ENCODE results near the gene ZBTB37.
"Not testable (repeated sequence)": the region's sequence is repeated elsewhere in the genome, so short reads cannot be mapped to it uniquely, and the experiment has no call there.

ZBTB37 gene

DNA sequence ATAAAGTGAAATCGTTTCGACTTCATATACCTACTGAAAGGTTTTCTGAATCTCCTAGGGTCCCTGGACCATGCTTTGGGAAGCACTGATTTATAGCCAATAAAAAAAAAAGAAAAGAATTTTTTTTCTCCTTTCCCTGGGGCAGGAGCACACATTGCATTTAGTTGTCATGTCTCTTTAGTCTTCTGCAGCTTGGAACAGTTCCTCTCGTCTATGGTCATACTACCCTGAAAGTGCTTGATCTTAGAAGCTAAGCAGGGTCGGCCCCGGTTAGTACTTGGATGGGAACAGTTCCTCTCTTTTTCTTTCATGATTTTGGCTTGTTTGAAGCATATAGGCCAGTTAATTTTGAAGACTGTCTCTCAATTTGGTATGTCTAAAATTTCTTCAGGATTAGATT, 52.7 kb downstream of the ZBTB37 start:
- DNase-seq, result no peak
- H3K27me3 ChIP-seq, result no peaks in the 10 kb centered on the region
- H3K9me3 ChIP-seq, result no peaks in the 10 kb centered on the region
- H3K36me3 ChIP-seq, result no peaks in the 10 kb centered on the region
- no peak overlapping the region for H3K27ac ChIP-seq
- intact Hi-C loops (cut with DNase I; ENCODE audit: low total_unique reads), result no loop called here
- H3K4me3 ChIP-seq, result no peak overlapping the region
- H3K4me1 ChIP-seq, result no peaks in the 10 kb centered on the region
- TF ChIP-seq, protein P1, sequence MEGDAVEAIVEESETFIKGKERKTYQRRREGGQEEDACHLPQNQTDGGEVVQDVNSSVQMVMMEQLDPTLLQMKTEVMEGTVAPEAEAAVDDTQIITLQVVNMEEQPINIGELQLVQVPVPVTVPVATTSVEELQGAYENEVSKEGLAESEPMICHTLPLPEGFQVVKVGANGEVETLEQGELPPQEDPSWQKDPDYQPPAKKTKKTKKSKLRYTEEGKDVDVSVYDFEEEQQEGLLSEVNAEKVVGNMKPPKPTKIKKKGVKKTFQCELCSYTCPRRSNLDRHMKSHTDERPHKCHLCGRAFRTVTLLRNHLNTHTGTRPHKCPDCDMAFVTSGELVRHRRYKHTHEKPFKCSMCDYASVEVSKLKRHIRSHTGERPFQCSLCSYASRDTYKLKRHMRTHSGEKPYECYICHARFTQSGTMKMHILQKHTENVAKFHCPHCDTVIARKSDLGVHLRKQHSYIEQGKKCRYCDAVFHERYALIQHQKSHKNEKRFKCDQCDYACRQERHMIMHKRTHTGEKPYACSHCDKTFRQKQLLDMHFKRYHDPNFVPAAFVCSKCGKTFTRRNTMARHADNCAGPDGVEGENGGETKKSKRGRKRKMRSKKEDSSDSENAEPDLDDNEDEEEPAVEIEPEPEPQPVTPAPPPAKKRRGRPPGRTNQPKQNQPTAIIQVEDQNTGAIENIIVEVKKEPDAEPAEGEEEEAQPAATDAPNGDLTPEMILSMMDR (IDR thresholded peaks at IDR 0.05), result no peak

DNA sequence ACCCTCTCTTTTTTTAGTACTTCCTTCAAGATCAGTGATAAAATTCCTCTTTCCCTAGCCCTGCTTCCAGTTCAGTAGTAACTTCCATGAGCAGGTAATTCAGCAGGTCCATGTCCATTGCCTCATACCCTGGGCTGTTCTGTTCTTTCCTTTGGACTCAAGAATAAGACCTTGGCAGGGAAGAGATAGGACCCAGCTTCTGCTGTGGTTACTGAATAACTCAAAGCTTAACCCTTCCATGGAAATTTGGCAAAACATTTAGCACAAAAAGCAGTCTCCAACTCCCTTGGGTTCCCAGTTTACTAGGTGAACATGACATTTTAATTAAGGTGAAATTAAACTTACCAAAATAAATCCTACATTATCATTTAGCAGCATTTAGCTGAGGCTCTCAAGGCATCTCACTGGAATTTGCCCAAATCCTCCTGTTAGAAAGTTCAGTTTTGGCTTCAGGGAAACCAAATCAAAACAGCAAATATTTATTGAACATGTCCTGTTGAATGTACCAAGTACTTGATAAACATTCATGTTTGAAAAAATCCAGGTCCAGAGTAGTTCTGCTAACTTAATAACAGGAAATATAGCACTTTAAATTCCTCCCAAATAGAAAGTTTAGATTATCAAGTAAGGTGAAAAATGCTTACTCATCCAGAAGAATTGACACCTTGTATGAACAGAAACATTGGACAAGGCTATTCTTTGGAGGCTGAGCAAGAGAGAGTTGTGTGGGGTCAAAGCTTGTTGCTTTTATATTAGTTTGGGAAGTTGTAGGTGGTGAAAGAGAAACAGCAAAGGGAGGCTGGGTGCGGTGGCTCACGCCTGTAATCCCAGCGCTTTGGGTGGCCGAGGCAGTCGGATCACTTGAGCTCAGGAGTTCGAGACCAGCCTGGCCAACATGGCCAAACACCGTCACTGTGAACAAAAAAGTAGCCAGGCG, 57.4 kb downstream of the ZBTB37 start:
- Histone ChIP-seq H3K4me1 (no peaks in the 10 kb centered on the region), H3K9me3 (no peaks in the 10 kb centered on the region), H3K4me3 (no peak overlapping the region), H3K36me3 (peaks cover 0 to 4% (median 0%) of the 10 kb centered on the region in 3 donors), H3K27me3 (no peaks in the 10 kb centered on the region), H3K27ac (no peak overlapping the region)
- intact Hi-C loops (cut with DNase I; ENCODE audit: low total_unique reads), result no loop called here
- no peak for DNase-seq
- TF ChIP-seq, protein P1 (IDR thresholded peaks at IDR 0.05), result no peak

DNA sequence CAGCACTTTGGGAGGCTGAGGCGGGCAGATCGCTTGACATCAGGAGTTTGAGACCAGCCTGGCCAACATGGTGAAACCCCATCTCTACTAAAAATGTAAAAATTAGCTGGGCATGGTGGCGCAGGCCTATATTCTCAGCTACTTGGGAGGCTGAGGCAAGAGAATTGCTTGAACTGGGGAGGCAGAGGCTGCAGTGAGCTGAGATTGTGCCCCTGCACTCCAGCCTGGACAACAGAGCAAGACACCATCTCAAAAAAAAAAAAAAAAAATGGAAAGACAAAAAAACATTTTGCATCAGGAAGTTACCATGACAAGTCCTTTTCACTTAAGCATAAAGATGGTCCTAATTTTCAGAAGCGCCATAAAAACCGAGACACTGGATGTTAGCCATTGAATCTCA, 62.4 kb downstream of the ZBTB37 start:
- intact Hi-C loops (cut with DNase I; ENCODE audit: low total_unique reads); H3K4me3 ChIP-seq; H3K9me3 ChIP-seq; H3K27ac ChIP-seq; H3K27me3 ChIP-seq; H3K4me1 ChIP-seq; DNase-seq: not testable (repeated sequence)
- H3K36me3 ChIP-seq, result peaks cover 4 to 25% (median 25%) of the 10 kb centered on the region in 3 donors

DNA sequence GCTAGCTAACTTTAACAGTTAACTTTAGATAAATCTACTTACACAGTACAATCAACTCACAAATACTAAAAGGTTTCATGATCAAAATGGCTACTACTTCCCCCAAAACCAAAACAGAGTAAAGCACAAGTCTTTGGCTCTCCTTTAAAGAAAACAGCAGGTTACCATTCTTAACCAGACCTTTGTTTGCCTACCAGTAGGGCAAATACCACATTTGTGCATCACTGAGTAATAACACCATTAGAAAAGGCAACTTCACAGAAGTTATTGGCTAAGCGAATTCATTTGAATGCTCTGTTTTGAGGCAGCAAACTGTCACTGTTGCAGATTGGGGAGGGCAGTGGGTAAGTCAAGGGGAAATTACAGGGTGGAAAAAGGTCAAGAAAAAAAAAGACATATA, 66.3 kb downstream of the ZBTB37 start:
- H3K9me3 ChIP-seq, result no peaks in the 10 kb centered on the region
- H3K27me3 ChIP-seq, result no peaks in the 10 kb centered on the region
- TF ChIP-seq, protein P1 (IDR thresholded peaks at IDR 0.05), result no peak
- peaks cover 23 to 60% (median 56%) of the 10 kb centered on the region in 3 donors for H3K36me3 ChIP-seq
- intact Hi-C loops (cut with DNase I; ENCODE audit: low total_unique reads), result no loop called here
- no peaks in the 10 kb centered on the region for H3K4me1 ChIP-seq
- H3K27ac ChIP-seq, result no peak overlapping the region
- no peak for DNase-seq
- H3K4me3 ChIP-seq, result no peak overlapping the region

DNA sequence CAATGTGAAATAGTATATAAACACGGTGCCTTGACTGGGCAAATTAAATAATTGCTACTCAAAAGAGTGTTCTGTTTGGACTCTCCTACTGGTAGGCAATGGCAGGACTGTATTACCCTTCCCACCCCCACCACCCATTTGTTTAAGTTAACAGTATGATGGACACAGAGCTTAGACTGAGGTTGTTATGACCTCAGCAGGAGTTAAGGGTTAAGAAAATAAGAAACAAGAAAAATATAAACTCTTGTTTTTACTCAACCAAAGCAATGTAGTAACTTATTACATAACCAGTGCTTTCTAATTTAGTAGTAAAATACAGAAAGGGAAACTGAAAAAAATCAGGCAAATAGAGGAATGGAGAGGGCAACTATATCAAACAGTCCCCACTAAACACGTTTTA, 68.9 kb downstream of the ZBTB37 start:
- no peaks in the 10 kb centered on the region for H3K4me1 ChIP-seq
- no peaks in the 10 kb centered on the region for H3K9me3 ChIP-seq
- no peaks in the 10 kb centered on the region for H3K27me3 ChIP-seq
- H3K4me3 ChIP-seq, result no peak overlapping the region
- intact Hi-C loops (cut with DNase I; ENCODE audit: low total_unique reads), result no loop called here
- H3K27ac ChIP-seq, result no peak overlapping the region
- H3K36me3 ChIP-seq, result peaks cover 44 to 81% (median 77%) of the 10 kb centered on the region in 3 donors
- TF ChIP-seq, protein P1 (IDR thresholded peaks at IDR 0.05), result no peak
- DNase-seq, result no peak

DNA sequence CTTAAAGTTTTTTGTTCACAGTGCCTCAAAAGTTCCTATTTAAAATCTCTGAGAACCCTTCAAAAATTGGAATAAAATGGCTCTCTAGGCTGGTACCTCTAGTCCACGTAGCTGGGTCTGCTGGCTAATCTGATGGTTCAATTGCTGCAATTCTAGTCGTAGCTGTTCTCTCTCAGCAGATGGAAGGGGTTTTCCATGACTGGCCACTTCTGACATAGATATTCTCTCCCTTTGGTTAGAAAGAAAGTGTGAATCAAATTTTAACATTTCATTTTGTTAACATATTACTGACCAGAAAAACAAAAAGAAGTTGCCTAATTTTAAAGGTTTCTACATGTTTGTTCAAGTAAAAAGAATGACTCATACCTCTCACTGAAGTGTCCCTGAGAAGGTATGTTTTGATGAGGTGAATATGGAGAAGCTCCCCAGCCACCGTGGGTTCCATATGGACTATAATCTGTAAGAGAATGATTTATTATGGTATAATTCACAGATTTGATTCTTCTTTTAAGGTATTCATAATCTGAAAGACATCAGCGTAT, 78.3 kb downstream of the ZBTB37 start:
- no peaks in the 10 kb centered on the region for H3K4me1 ChIP-seq
- H3K9me3 ChIP-seq, result no peaks in the 10 kb centered on the region
- no peak for DNase-seq
- H3K36me3 ChIP-seq, result peaks cover 89 to 94% (median 94%) of the 10 kb centered on the region in 3 donors
- H3K27ac ChIP-seq, result no peak overlapping the region
- H3K4me3 ChIP-seq, result no peak overlapping the region
- TF ChIP-seq, protein P1 (IDR thresholded peaks at IDR 0.05), result no peak
- intact Hi-C loops (cut with DNase I; ENCODE audit: low total_unique reads), result no loop called here
- no peaks in the 10 kb centered on the region for H3K27me3 ChIP-seq
